ENCODE measurements around the gene CCDC34.

GRCh38 chr11:27304514-27304913, 58.5 kb downstream of the CCDC34 start:
- no peak for TF ChIP-seq POLR2A (IDR thresholded peaks at IDR 0.05)
- TF ChIP-seq CTCF (IDR thresholded peaks at IDR 0.05): no peak
- no peak for TF ChIP-seq POLR2AphosphoS5 (IDR thresholded peaks at IDR 0.05)

All from upper lobe of left lung (tissue), 4 donors.